ENCODE results near the gene CHCHD10. TPM values are rescaled to one million over a fixed set of nuclear protein-coding genes. Genes with fewer than 3 reads are reported as not detected.

The CHCHD10 gene
- polyA plus RNA-seq, 1 of the 3 experiments (the other 2 are of a cell fraction): 70.1 TPM

DNA sequence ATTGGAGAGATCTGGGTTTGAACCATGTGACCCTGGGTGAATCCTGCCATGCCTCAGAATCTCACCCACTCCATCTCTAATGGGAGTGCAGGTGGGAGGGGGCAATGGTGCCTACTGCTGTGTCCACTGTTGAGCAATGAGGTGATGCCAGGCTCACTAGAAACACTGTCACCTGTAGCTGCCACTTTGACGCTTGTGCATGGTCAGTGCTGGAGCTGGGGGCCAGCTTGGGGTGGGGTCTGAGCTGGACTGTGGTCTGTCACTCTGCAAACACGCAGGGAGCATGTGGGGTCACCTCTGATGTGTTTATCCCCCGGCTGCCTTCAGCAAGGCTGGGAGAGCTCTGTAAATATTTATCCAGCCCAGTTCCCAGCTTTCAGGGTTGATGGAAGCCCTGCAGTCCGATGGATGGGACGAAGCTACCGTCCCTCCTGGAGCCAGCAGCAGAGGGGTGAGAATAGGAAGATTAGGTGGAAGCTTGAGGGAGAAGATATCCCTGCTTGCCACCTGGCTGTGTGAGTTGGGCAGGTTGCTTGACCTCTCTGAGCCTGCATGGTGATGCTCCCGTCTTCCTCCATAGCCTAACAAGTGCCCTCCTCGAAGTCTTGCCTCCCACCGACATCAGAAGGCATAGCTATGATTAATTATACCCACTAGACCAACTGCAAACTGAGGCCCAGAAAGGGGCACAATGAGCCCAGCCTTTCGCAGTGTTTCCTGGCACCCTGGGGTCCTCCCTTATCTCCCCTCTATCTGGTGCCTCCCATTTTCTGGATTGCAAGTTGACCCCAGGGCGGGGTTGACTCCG is 6.5 kb upstream of the CHCHD10 start (continued):
- no peak for TF ChIP-seq TEAD4 (IDR thresholded peaks at IDR 0.05; ENCODE audit: borderline replicate concordance, insufficient read depth)
- TF ChIP-seq GABPA (IDR thresholded peaks at IDR 0.05; ENCODE audit: low read depth): no peak
- no peak for TF ChIP-seq TCF12 (IDR thresholded peaks at IDR 0.05)
- TF ChIP-seq YY1 (IDR thresholded peaks at IDR 0.05; ENCODE audit: low read depth): no peak

DNA sequence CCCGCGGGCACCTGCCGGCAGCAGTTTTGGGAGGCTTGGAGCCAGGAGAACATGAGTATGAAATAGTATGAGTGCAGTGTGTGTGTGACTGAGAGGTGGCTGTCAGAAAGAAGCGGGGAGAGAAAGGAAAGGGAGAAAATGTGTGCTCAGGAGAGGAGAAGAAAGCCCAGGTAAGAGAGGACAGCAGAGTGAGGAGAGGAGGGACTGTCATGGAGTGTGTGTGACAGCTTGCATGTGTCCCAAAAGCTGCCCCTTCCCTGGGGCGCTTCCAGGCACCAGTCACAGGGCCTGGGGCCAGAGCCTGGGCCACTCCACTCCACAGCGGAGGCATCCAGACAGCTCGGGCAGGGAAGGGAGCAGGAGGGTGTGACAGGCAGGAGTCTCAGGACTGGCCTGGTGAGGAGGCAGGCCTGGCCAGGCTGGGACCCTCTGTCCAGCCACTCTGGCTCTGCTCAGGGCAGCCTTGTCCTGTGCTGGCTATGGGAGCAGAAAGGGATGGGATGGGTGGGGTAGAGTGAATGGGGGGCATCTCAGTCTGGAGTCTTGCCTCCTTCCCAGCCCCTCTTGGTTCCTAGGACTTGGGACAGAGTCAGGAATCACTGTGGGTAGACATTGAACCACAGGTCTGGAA is 5.8 kb upstream of the CHCHD10 start:
- WGBS (ENCODE audit: low lambda C conversion rate): 88% methylated on average over 4 of the region's 7 CpGs
- peak overlapping the region; percentile 57 to 67 for H3K4me3 ChIP-seq (ENCODE audit: low read depth in 2 of 2, low read length in 1 of 2)
- peak overlapping the region; percentile 86 for H3K4me2 ChIP-seq
- TF ChIP-seq EZH2phosphoT487 (IDR thresholded peaks at IDR 0.05; ENCODE audit: borderline replicate concordance, low read depth): no peak
- TF ChIP-seq SMC3 (IDR thresholded peaks at IDR 0.05; ENCODE audit: low read depth, low read length): no peak
- TF ChIP-seq MXI1 (IDR thresholded peaks at IDR 0.05; ENCODE audit: low read depth, low read length): no peak
- TF ChIP-seq TCF12 (IDR thresholded peaks at IDR 0.05): no peak
- TF ChIP-seq, protein P1, sequence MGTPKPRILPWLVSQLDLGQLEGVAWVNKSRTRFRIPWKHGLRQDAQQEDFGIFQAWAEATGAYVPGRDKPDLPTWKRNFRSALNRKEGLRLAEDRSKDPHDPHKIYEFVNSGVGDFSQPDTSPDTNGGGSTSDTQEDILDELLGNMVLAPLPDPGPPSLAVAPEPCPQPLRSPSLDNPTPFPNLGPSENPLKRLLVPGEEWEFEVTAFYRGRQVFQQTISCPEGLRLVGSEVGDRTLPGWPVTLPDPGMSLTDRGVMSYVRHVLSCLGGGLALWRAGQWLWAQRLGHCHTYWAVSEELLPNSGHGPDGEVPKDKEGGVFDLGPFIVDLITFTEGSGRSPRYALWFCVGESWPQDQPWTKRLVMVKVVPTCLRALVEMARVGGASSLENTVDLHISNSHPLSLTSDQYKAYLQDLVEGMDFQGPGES (IDR thresholded peaks at IDR 0.05; ENCODE audit: low read depth, low read length): no peak
- TF ChIP-seq JUND (IDR thresholded peaks at IDR 0.05): no peak
- no peak for TF ChIP-seq MEF2A (IDR thresholded peaks at IDR 0.05; ENCODE audit: borderline replicate concordance, low read depth)
- no peak for TF ChIP-seq RAD21 (IDR thresholded peaks at IDR 0.05; ENCODE audit: low read length)
- no peak for TF ChIP-seq MAX (IDR thresholded peaks at IDR 0.05; ENCODE audit: low read depth)
- TF ChIP-seq NFIC (IDR thresholded peaks at IDR 0.05; ENCODE audit: borderline replicate concordance): no peak
- no peak for TF ChIP-seq USF2 (IDR thresholded peaks at IDR 0.05; ENCODE audit: borderline replicate concordance, low read depth, low read length)
- TF ChIP-seq SIN3A (IDR thresholded peaks at IDR 0.05; ENCODE audit: borderline replicate concordance, low read depth, low read length): no peak
- TF ChIP-seq FOSL2 (IDR thresholded peaks at IDR 0.05; ENCODE audit: borderline replicate concordance, low read depth): no peak
- no peak for TF ChIP-seq FOXM1 (IDR thresholded peaks at IDR 0.05; ENCODE audit: low read depth)
- TF ChIP-seq YY1 (IDR thresholded peaks at IDR 0.05; ENCODE audit: low read depth): no peak
- TF ChIP-seq, protein P2, sequence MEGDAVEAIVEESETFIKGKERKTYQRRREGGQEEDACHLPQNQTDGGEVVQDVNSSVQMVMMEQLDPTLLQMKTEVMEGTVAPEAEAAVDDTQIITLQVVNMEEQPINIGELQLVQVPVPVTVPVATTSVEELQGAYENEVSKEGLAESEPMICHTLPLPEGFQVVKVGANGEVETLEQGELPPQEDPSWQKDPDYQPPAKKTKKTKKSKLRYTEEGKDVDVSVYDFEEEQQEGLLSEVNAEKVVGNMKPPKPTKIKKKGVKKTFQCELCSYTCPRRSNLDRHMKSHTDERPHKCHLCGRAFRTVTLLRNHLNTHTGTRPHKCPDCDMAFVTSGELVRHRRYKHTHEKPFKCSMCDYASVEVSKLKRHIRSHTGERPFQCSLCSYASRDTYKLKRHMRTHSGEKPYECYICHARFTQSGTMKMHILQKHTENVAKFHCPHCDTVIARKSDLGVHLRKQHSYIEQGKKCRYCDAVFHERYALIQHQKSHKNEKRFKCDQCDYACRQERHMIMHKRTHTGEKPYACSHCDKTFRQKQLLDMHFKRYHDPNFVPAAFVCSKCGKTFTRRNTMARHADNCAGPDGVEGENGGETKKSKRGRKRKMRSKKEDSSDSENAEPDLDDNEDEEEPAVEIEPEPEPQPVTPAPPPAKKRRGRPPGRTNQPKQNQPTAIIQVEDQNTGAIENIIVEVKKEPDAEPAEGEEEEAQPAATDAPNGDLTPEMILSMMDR (IDR thresholded peaks at IDR 0.05): no peak
- no peak for TF ChIP-seq NRF1 (IDR thresholded peaks at IDR 0.05; ENCODE audit: low read depth, low read length)
- no peak for DNase-seq
- no peaks in the 10 kb centered on the region for H3K9me2 ChIP-seq
- POLR2A ChIA-PET: interaction anchor here (1.0 to 1.6 kb wide), 2 partner anchors 13 to 73 kb away, joined by 4 read pairs; partner anchors contain the start of gene SMARCB1
- peaks cover 4 to 36% of the 10 kb centered on the region in 2 experiments; a peak in 2 of 4 replicates for H3K4me1 ChIP-seq (ENCODE audit: control insufficient read depth in 1 of 2, insufficient read depth in 2 of 2, low read depth in 1 of 2, low read length in 1 of 2)
- no peaks in the 10 kb centered on the region for H3K79me2 ChIP-seq (ENCODE audit: insufficient read depth)
- H2AFZ ChIP-seq (ENCODE audit: low read depth): no peak overlapping the region; the same call in 1 of the 2 replicates
- H3K9ac ChIP-seq: peak overlapping the region; percentile 72
- no peaks in the 10 kb centered on the region for H3K9me3 ChIP-seq
- CTCF ChIA-PET: interaction anchor here (0.9 to 14.9 kb wide), 4 partner anchors 16 to 84 kb away, joined by 4 to 277 read pairs (median 12); partner anchors contain the start of gene SLC2A11
- no peaks in the 10 kb centered on the region for H3K27me3 ChIP-seq (ENCODE audit: insufficient read depth)
- H3F3A ChIP-seq (replicated peaks; ENCODE audit: insufficient read depth): peaks cover 16% of the 10 kb centered on the region
- no peaks in the 10 kb centered on the region for H3K36me3 ChIP-seq (replicated peaks in 1 of 2; ENCODE audit: control insufficient read depth in 1 of 2, insufficient read depth in 2 of 2, low read length in 1 of 2)
- no peaks in the 10 kb centered on the region for H4K20me1 ChIP-seq (ENCODE audit: insufficient read depth)
- no peak overlapping the region for H3K27ac ChIP-seq (ENCODE audit: low read depth in 2 of 2, low read length in 1 of 2)
